HEK293 (cell line): ENCODE data around the gene ATP1B2.

Experiments
- FEZF1 ChIP-seq: fragments of 450-650 bp; formaldehyde crosslinking; IDR thresholded peaks from 2 replicates; pipeline ENCODE4 v1.5.1; 2016; ENCODE audit warnings: missing biosample characterization, missing genetic modification characterization
- GLIS2 ChIP-seq: fragments of 450-650 bp; formaldehyde crosslinking; IDR thresholded peaks from 2 replicates; pipeline ENCODE4 v1.5.1; 2016; ENCODE audit warnings: missing biosample characterization, missing genetic modification characterization
- HOXA7 ChIP-seq: sonication (generic); formaldehyde crosslinking; IDR thresholded peaks from 2 replicates; pipeline ENCODE4 v1.8.1; 2022; ENCODE audit warnings: missing genetic modification reagents, borderline replicate concordance
- KLF9 ChIP-seq: fragments of 450-650 bp; formaldehyde crosslinking; IDR thresholded peaks from 2 replicates; pipeline ENCODE4 v1.5.1; 2016; ENCODE audit warnings: missing biosample characterization, missing genetic modification characterization, low read depth
- MEIS1 ChIP-seq: sonication (generic); formaldehyde crosslinking; IDR thresholded peaks from 2 replicates; pipeline ENCODE4 v1.8.1; 2022; ENCODE audit warnings: missing genetic modification reagents, mild to moderate bottlenecking, borderline replicate concordance
- MZF1 ChIP-seq: fragments of 450-650 bp; formaldehyde crosslinking; IDR thresholded peaks from 2 replicates; pipeline ENCODE4 v1.5.1; 2017; ENCODE audit warnings: missing biosample characterization, missing genetic modification characterization, borderline replicate concordance
- OVOL3 ChIP-seq: fragments of 450-650 bp; formaldehyde crosslinking; IDR thresholded peaks from 2 replicates; pipeline ENCODE4 v1.5.1; 2016; ENCODE audit warnings: missing biosample characterization, missing genetic modification characterization
- SCRT1 ChIP-seq: fragments of 450-650 bp; formaldehyde crosslinking; IDR thresholded peaks from 2 replicates; pipeline ENCODE4 v1.5.1; 2016; ENCODE audit warnings: missing biosample characterization, missing genetic modification characterization, borderline replicate concordance
- SP2 ChIP-seq: fragments of 450-650 bp; formaldehyde crosslinking; IDR thresholded peaks from 2 replicates; pipeline ENCODE4 v1.5.1; 2016; ENCODE audit warnings: missing biosample characterization, missing genetic modification characterization
- TRIM28 ChIP-seq: IDR thresholded peaks from 2 replicates; pipeline ENCODE4 v1.6.1; 2011; ENCODE audit warnings: low read length, control low read depth, borderline replicate concordance
- ZEB2 ChIP-seq: fragments of 450-650 bp; formaldehyde crosslinking; IDR thresholded peaks from 2 replicates; pipeline ENCODE4 v1.5.1; 2016; ENCODE audit warnings: missing biosample characterization, missing genetic modification characterization
- ZFP37 ChIP-seq: fragments of 450-650 bp; formaldehyde crosslinking; IDR thresholded peaks from 2 replicates; pipeline ENCODE4 v1.5.1; 2016; ENCODE audit warnings: missing biosample characterization, missing genetic modification characterization
- ZNF324 ChIP-seq: fragments of 450-650 bp; formaldehyde crosslinking; IDR thresholded peaks from 2 replicates; pipeline ENCODE4 v1.5.1; 2016; ENCODE audit warnings: missing biosample characterization, missing genetic modification characterization
- ZNF341 ChIP-seq: fragments of 450-650 bp; formaldehyde crosslinking; IDR thresholded peaks from 2 replicates; pipeline ENCODE4; 2016; ENCODE audit warnings: low read depth, missing biosample characterization, missing genetic modification characterization
- ZNF394 ChIP-seq: fragments of 450-650 bp; formaldehyde crosslinking; IDR thresholded peaks from 2 replicates; pipeline ENCODE4 v1.5.1; 2016; ENCODE audit warnings: missing biosample characterization, missing genetic modification characterization, mild to moderate bottlenecking, moderate library complexity, borderline replicate concordance
- ZNF433 ChIP-seq: fragments of 450-650 bp; formaldehyde crosslinking; IDR thresholded peaks from 2 replicates; pipeline ENCODE4 v1.5.1; 2016; ENCODE audit warnings: missing biosample characterization, missing genetic modification characterization, low read depth
- ZNF48 ChIP-seq: fragments of 450-650 bp; formaldehyde crosslinking; IDR thresholded peaks from 2 replicates; pipeline ENCODE4 v1.5.1; 2016; ENCODE audit warnings: missing biosample characterization, missing genetic modification characterization
- ZNF585B ChIP-seq: fragments of 450-650 bp; formaldehyde crosslinking; IDR thresholded peaks from 2 replicates; pipeline ENCODE4 v1.5.1; 2016; ENCODE audit warnings: missing biosample characterization, missing genetic modification characterization
- ZNF701 ChIP-seq: fragments of 450-650 bp; formaldehyde crosslinking; IDR thresholded peaks from 2 replicates; pipeline ENCODE4 v1.5.1; 2016; ENCODE audit warnings: missing biosample characterization, missing genetic modification characterization
- ZNF707 ChIP-seq: fragments of 450-650 bp; formaldehyde crosslinking; IDR thresholded peaks from 2 replicates; pipeline ENCODE4 v1.5.1; 2016; ENCODE audit warnings: missing biosample characterization, missing genetic modification characterization
- ZNF768 ChIP-seq: fragments of 450-650 bp; formaldehyde crosslinking; IDR thresholded peaks from 2 replicates; pipeline ENCODE4 v1.5.1; 2018; ENCODE audit warnings: missing biosample characterization, mild to moderate bottlenecking, missing genetic modification characterization
- ZNF792 ChIP-seq: fragments of 450-650 bp; formaldehyde crosslinking; IDR thresholded peaks from 2 replicates; pipeline ENCODE4 v1.5.1; 2016; ENCODE audit warnings: missing biosample characterization, missing genetic modification characterization
- ZNF830 ChIP-seq: fragments of 450-650 bp; IDR thresholded peaks from 2 replicates; pipeline ENCODE4 v1.5.0; 2018; ENCODE audit warnings: missing biosample characterization, missing genetic modification characterization, low read depth, mild to moderate bottlenecking, moderate library complexity
- ZSCAN23 ChIP-seq: fragments of 450-650 bp; formaldehyde crosslinking; IDR thresholded peaks from 2 replicates; pipeline ENCODE4 v1.5.1; 2016; ENCODE audit warnings: missing biosample characterization, missing genetic modification characterization
- TF ChIP-seq, protein P1 (sequence below): fragments of 450-650 bp; formaldehyde crosslinking; IDR thresholded peaks from 2 replicates; pipeline ENCODE4 v1.5.1; 2016; ENCODE audit warnings: missing biosample characterization, missing genetic modification characterization
- TF ChIP-seq, protein P2 (sequence below): fragments of 450-650 bp; formaldehyde crosslinking; IDR thresholded peaks from 2 replicates; pipeline ENCODE4 v1.5.1; 2016; ENCODE audit warnings: missing biosample characterization, missing genetic modification characterization
- TF ChIP-seq, protein P3 (sequence below): fragments of 450-650 bp; formaldehyde crosslinking; IDR thresholded peaks from 2 replicates; pipeline ENCODE4 v1.5.1; 2016; ENCODE audit warnings: missing biosample characterization, missing genetic modification characterization, borderline replicate concordance
- TF ChIP-seq, protein P4 (sequence below): fragments of 450-650 bp; formaldehyde crosslinking; IDR thresholded peaks from 2 replicates; pipeline ENCODE4 v1.5.1; 2016; ENCODE audit warnings: missing biosample characterization, missing genetic modification characterization
- TF ChIP-seq, protein P5 (sequence below): IDR thresholded peaks from 2 replicates; pipeline ENCODE4 v1.6.1; 2011; ENCODE audit warnings: mild to moderate bottlenecking, low read depth, low read length, borderline replicate concordance

Gene ATP1B2

DNA sequence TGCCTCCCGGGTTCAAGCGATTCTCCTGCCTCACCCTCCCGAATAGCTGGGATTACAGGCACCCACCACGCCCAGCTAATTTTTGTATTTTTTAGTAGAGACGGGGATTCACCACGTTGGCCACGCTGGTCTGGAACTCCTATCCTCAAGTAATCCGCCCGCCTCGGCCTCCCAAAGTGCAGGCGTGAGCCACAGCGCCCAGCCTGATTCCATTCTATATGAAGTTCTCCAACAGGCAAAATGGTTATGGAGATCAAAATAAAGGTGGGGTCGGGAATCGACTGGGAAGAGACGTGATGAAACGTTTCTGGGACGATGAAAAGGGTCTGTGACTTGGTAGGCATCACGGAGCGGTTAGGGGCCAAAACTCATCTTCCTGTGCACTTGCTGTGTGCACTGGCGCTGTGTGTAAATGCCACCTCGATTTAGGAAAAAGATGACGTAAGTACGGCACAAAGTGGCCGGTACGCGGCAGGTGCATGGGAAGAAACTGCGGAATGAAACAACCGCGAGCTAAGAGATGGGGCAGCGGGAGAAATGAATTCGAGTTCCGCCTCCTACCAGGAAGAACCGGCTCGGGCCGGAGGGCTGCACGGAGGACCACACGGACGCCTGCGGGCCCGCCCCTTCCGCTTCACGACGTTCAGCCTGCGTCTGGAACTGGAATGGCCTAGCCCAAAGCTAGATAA, 35.0 kb downstream of the ATP1B2 start (continued):
- no peak for TF ChIP-seq ZNF48 (tag by site-specific recombination)
- TF ChIP-seq ZNF768 (tag by site-specific recombination): no peak; the same call in 1 of the 2 replicates
- no peak for TF ChIP-seq MEIS1 (CRISPR knock-in tag)
- TF ChIP-seq ZNF792 (tag by site-specific recombination): 0 out of 2 replicates have a peak, but pooled peaks have one; percentile 58
- peak; percentile 90 for TF ChIP-seq KLF9 (tag by site-specific recombination)
- TF ChIP-seq GLIS2 (tag by site-specific recombination): peak; percentile 82
- TF ChIP-seq, protein P1, sequence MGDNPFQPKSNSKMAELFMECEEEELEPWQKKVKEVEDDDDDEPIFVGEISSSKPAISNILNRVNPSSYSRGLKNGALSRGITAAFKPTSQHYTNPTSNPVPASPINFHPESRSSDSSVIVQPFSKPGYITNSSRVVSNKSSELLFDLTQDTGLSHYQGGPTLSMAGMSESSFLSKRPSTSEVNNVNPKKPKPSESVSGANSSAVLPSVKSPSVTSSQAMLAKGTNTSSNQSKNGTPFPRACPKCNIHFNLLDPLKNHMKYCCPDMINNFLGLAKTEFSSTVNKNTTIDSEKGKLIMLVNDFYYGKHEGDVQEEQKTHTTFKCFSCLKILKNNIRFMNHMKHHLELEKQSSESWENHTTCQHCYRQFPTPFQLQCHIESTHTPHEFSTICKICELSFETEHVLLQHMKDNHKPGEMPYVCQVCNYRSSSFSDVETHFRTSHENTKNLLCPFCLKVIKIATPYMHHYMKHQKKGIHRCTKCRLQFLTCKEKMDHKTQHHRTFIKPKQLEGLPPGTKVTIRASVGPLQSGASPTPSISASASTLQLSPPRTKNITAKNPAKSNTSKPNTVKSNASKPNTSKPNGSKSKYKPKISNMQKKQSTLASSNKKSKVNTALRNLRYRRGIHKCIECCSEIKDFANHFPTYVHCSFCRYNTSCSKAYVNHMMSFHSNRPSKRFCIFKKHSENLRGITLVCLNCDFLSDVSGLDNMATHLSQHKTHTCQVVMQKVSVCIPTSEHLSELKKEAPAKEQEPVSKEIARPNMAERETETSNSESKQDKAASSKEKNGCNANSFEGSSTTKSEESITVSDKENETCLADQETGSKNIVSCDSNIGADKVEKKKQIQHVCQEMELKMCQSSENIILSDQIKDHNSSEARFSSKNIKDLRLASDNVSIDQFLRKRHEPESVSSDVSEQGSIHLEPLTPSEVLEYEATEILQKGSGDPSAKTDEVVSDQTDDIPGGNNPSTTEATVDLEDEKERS (tag by site-specific recombination): 0 out of 2 replicates have a peak, but pooled peaks have one; percentile 13
- TF ChIP-seq ZFP37: no peak; the same call in none of the 2 replicates
- no peak; the same call in 1 of the 2 replicates for TF ChIP-seq OVOL3
- TF ChIP-seq, protein P2, sequence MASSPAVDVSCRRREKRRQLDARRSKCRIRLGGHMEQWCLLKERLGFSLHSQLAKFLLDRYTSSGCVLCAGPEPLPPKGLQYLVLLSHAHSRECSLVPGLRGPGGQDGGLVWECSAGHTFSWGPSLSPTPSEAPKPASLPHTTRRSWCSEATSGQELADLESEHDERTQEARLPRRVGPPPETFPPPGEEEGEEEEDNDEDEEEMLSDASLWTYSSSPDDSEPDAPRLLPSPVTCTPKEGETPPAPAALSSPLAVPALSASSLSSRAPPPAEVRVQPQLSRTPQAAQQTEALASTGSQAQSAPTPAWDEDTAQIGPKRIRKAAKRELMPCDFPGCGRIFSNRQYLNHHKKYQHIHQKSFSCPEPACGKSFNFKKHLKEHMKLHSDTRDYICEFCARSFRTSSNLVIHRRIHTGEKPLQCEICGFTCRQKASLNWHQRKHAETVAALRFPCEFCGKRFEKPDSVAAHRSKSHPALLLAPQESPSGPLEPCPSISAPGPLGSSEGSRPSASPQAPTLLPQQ (tag by site-specific recombination): no peak
- no peak for TF ChIP-seq ZNF707 (tag by site-specific recombination)
- peak; percentile 87 for TF ChIP-seq ZEB2 (tag by site-specific recombination)
- TF ChIP-seq, protein P3, sequence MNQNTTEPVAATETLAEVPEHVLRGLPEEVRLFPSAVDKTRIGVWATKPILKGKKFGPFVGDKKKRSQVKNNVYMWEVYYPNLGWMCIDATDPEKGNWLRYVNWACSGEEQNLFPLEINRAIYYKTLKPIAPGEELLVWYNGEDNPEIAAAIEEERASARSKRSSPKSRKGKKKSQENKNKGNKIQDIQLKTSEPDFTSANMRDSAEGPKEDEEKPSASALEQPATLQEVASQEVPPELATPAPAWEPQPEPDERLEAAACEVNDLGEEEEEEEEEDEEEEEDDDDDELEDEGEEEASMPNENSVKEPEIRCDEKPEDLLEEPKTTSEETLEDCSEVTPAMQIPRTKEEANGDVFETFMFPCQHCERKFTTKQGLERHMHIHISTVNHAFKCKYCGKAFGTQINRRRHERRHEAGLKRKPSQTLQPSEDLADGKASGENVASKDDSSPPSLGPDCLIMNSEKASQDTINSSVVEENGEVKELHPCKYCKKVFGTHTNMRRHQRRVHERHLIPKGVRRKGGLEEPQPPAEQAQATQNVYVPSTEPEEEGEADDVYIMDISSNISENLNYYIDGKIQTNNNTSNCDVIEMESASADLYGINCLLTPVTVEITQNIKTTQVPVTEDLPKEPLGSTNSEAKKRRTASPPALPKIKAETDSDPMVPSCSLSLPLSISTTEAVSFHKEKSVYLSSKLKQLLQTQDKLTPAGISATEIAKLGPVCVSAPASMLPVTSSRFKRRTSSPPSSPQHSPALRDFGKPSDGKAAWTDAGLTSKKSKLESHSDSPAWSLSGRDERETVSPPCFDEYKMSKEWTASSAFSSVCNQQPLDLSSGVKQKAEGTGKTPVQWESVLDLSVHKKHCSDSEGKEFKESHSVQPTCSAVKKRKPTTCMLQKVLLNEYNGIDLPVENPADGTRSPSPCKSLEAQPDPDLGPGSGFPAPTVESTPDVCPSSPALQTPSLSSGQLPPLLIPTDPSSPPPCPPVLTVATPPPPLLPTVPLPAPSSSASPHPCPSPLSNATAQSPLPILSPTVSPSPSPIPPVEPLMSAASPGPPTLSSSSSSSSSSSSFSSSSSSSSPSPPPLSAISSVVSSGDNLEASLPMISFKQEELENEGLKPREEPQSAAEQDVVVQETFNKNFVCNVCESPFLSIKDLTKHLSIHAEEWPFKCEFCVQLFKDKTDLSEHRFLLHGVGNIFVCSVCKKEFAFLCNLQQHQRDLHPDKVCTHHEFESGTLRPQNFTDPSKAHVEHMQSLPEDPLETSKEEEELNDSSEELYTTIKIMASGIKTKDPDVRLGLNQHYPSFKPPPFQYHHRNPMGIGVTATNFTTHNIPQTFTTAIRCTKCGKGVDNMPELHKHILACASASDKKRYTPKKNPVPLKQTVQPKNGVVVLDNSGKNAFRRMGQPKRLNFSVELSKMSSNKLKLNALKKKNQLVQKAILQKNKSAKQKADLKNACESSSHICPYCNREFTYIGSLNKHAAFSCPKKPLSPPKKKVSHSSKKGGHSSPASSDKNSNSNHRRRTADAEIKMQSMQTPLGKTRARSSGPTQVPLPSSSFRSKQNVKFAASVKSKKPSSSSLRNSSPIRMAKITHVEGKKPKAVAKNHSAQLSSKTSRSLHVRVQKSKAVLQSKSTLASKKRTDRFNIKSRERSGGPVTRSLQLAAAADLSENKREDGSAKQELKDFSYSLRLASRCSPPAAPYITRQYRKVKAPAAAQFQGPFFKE: no peak
- TF ChIP-seq MZF1 (tag by site-specific recombination): no peak
- no peak for TF ChIP-seq ZNF701 (tag by site-specific recombination)
- TF ChIP-seq ZNF585B (tag by site-specific recombination): no peak
- TF ChIP-seq TRIM28: no peak
- TF ChIP-seq ZNF394 (tag by site-specific recombination): 0 out of 2 replicates have a peak, but pooled peaks have one; percentile 20
- no peak for TF ChIP-seq ZNF433 (tag by site-specific recombination)
- TF ChIP-seq ZSCAN23 (tag by site-specific recombination): no peak
- peak; percentile 9; the same call in 1 of the 2 replicates for TF ChIP-seq ZNF341 (tag by site-specific recombination)
- TF ChIP-seq SCRT1: no peak
- peak; percentile 88 for TF ChIP-seq SP2
- TF ChIP-seq HOXA7: no peak
- TF ChIP-seq FEZF1 (tag by site-specific recombination): 0 out of 2 replicates have a peak, but pooled peaks have one; percentile 44
- no peak for TF ChIP-seq ZNF830
- TF ChIP-seq ZNF324: peak; percentile 58
- TF ChIP-seq, protein P4, sequence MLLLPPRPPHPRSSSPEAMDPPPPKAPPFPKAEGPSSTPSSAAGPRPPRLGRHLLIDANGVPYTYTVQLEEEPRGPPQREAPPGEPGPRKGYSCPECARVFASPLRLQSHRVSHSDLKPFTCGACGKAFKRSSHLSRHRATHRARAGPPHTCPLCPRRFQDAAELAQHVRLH (tag by site-specific recombination): no peak; the same call in 1 of the 2 replicates
- TF ChIP-seq, protein P5, sequence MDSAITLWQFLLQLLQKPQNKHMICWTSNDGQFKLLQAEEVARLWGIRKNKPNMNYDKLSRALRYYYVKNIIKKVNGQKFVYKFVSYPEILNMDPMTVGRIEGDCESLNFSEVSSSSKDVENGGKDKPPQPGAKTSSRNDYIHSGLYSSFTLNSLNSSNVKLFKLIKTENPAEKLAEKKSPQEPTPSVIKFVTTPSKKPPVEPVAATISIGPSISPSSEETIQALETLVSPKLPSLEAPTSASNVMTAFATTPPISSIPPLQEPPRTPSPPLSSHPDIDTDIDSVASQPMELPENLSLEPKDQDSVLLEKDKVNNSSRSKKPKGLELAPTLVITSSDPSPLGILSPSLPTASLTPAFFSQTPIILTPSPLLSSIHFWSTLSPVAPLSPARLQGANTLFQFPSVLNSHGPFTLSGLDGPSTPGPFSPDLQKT: no peak
